ENCODE measurements around the gene PYM1.

PYM1 gene

DNA sequence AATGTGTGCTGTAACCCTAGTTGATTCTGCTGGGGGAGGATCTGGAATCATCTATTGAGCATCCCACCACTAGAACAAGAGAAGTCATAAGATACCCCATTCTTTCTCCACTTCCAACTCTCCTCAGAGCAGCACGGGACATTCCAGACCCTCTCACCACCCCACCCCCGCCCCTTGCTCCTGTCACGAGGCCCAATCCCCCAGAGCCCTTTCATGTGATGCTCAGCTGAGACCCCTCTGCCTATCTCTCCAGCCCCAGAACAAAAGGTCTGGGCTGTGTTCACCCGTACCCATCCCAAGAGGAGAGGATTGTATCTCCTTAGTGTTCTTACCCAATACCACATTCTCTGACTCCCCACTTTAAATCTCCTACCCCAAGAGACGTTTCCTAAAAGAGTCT lies 37.5 kb upstream of the PYM1 start:
- Histone ChIP-seq H3K4me3 (no peak overlapping the region), H3K4me1 (peaks cover 0 to 16% (median 14%) of the 10 kb centered on the region in 4 donors), H3K9me3 (no peaks in the 10 kb centered on the region), H3K36me3 (peaks cover 0 to 11% (median 0%) of the 10 kb centered on the region in 3 donors), H3K27ac (no peak overlapping the region), H3K27me3 (no peaks in the 10 kb centered on the region)
- intact Hi-C loops (cut with DNase I; ENCODE audit: low total_unique reads): no loop called here
- no peak for DNase-seq
- TF ChIP-seq CTCF (IDR thresholded peaks at IDR 0.05): no peak

GRCh38 chr12:55963760-55964159 lies 36.1 kb upstream of the PYM1 start:
- Histone ChIP-seq H3K4me1 (peaks cover 0 to 16% (median 14%) of the 10 kb centered on the region in 4 donors), H3K27me3 (no peaks in the 10 kb centered on the region), H3K27ac (no peak overlapping the region), H3K9me3 (no peaks in the 10 kb centered on the region), H3K4me3 (no peak overlapping the region), H3K36me3 (no peaks in the 10 kb centered on the region)
- no peak for TF ChIP-seq CTCF (IDR thresholded peaks at IDR 0.05)
- no peak for DNase-seq
- intact Hi-C loops (cut with DNase I; ENCODE audit: low total_unique reads): no loop called here

GRCh38 chr12:55957106-55957859 lies 29.6 kb upstream of the PYM1 start:
- no peak for DNase-seq
- TF ChIP-seq CTCF (IDR thresholded peaks at IDR 0.05): no peak
- no peaks in the 10 kb centered on the region for H3K27me3 ChIP-seq
- H3K36me3 ChIP-seq: peaks cover 0 to 16% (median 13%) of the 10 kb centered on the region in 3 donors
- H3K27ac ChIP-seq: no peak overlapping the region
- peaks cover 0 to 7% (median 0%) of the 10 kb centered on the region in 4 donors for H3K4me1 ChIP-seq
- no peak overlapping the region for H3K4me3 ChIP-seq
- intact Hi-C loops (cut with DNase I; ENCODE audit: low total_unique reads): no loop called here
- H3K9me3 ChIP-seq: no peaks in the 10 kb centered on the region

DNA sequence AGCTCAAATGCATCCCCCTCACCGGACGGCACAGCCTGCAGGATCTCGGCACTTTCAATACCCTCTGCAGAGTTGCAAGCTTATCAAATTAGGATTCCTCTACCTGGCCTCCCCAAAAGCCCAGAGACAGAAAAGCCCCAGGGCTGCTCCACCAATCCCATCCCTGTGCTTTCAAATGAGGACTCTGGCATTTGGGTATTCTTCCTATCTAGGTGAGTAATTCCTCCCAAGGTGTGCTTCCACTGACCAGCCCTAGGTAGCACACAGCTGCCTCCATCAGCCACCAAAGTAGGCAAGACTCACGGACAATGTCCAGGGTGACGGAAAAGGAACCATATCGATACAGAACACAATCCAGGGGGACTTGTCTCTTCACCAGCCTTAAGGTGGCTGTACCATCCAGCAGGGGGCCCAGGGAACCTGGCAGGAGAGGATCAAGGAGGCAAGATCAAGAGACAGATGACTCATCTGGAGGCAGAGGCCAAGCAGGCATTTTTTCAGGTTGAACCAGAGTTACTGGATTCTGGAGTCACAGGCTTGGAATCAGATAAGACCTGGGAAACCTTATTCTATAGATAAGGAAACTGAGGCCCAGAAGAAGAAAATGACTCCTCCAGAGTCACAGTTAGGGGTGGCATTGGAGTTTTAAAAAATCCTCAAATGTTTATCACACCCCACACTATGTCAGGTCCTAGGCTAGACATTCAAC lies 28.3 kb upstream of the PYM1 start:
- Histone ChIP-seq H3K27ac (no peak overlapping the region), H3K27me3 (no peaks in the 10 kb centered on the region), H3K4me1 (peaks cover 0 to 7% (median 0%) of the 10 kb centered on the region in 4 donors), H3K4me3 (no peak overlapping the region), H3K36me3 (peaks cover 0 to 29% (median 23%) of the 10 kb centered on the region in 3 donors), H3K9me3 (no peaks in the 10 kb centered on the region)
- no peak for DNase-seq
- TF ChIP-seq CTCF (IDR thresholded peaks at IDR 0.05): no peak
- intact Hi-C loops (cut with DNase I; ENCODE audit: low total_unique reads): no loop called here

DNA sequence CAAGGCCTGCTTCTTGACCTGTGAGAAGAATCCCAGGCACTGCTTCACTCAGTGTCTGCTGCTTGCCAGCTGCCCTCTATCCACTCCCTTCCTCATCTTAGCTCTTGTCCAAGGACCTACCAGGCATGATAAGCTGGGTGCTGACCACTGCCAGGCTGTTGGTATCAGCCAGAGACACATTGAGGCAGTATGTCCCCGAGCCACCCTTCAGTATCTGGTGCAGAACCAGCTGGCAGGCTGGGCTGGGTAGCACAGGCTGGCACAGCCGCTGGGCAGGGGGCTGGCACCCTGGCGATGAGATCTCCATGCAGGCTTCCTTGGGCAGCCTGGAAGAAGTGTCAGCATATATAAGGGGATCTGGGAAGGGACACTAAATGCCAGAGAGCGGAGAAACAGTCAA lies 27.6 kb upstream of the PYM1 start:
- H3K4me1 ChIP-seq: peaks cover 0 to 7% (median 0%) of the 10 kb centered on the region in 4 donors
- intact Hi-C loops (cut with DNase I; ENCODE audit: low total_unique reads): no loop called here

More for the DNA sequence above, 27.6 kb upstream of the PYM1 start:
- Histone ChIP-seq H3K27me3 (no peaks in the 10 kb centered on the region), H3K9me3 (no peaks in the 10 kb centered on the region), H3K27ac (no peak overlapping the region), H3K36me3 (peaks cover 0 to 29% (median 23%) of the 10 kb centered on the region in 3 donors), H3K4me3 (no peak overlapping the region)
- DNase-seq: no peak
- no peak for TF ChIP-seq CTCF (IDR thresholded peaks at IDR 0.05)

All from tibial artery (tissue), 4 donors.